Colonic mucosa (tissue), 4 donors: ENCODE results near the gene BLOC1S5. TPM values are rescaled to one million over a fixed set of nuclear protein-coding genes. Genes with fewer than 3 reads are reported as not detected.
A peak's percentile ranks its signal among the peaks of the same experiment; 100 is the strongest.

Experiments
- DNase-seq: peaks from one replicate; pipeline ENCODE4 v3.0.0-alpha.2; 2020
- H3K27ac ChIP-seq: fragments of 200-600 bp; one replicate; pipeline ENCODE4 v1.8.0; 2021
- H3K27me3 ChIP-seq: fragments of 200-600 bp; one replicate; pipeline ENCODE4 v1.8.0; 2021
- H3K36me3 ChIP-seq: fragments of 200-600 bp; one replicate; pipeline ENCODE4 v1.8.0; 2021
- H3K4me1 ChIP-seq: fragments of 200-600 bp; one replicate; pipeline ENCODE4 v1.8.0; 2021; ENCODE audit warnings: mild to moderate bottlenecking
- H3K4me3 ChIP-seq: fragments of 200-600 bp; one replicate; pipeline ENCODE4 v1.8.0; 2021
- H3K9ac ChIP-seq, 2 donors: one replicate each; pipeline ENCODE4 v1.7.0; 2013; ENCODE audit warnings: control low read depth in 2 of 2, low read depth in 2 of 2, low read length in 2 of 2
- H3K9me3 ChIP-seq: fragments of 200-600 bp; one replicate; pipeline ENCODE4 v1.8.0; 2021
- intact Hi-C: fragments of 100-400 bp; cut with DNase I; formaldehyde crosslinking; loops from one replicate; pipeline ENCODE4 v1.14.1; 2022
- total RNA-seq, 2 donors: library from RNA; stranded (reverse); fragmentation: NEBNext Ultra II Directional in 1 of 2; extraction: Animal tissue kit (Norgen Biotek cat#: 25700) in 1 of 2; gene quantifications; one replicate each; pipeline ENCODE4 v1.2.1, GENCODE V29; 2021
- TF ChIP-seq, protein P1 (sequence below): fragments of 200-600 bp; IDR thresholded peaks from one replicate; pipeline ENCODE4 v1.8.0; 2022; ENCODE audit warnings: antibody characterized with exemption, mild to moderate bottlenecking
- donor health status: healthy.
- donor health status: DM: no; HTN: no; CAD: no.
- donor health status: DM: no; HTN: no; CAD: no.

The BLOC1S5 gene
- total RNA-seq, 2 donors from 2014 or later, result 10.3 to 14.1 TPM

DNA sequence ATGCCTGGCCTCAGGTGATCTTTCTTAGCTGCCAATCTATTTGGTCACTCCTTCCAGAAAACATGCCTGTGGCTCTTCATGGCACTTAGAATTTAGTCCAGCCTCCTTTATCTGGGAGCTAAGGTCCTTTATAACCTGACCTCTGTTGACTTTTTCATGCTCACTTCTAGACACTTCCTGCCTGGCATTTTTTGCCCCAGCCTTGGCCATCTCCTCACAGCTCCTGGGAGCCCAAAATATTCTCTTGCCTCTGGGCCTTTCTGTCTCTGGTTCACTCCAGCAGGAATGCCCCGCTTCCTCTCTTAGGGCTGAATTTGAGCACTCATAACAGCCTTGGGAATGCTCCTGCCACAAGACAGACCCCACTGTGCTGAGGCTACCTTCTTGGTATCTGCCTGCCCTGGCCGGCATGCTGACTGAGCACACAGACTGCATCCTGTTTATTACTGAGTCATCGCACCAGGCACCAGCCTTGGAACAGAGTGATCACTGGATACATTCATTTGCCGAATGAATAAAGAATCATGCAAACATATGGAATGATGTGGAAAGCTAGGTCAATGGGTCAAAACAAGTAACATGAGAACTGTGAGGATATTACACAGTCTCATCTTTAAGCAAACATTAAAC is 44.0 kb upstream of the BLOC1S5 start:
- intact Hi-C loops, result no loop called here
- Histone ChIP-seq H3K4me3 (no peak overlapping the region), H3K27me3 (no peaks in the 10 kb centered on the region), H3K4me1 (no peaks in the 10 kb centered on the region), H3K36me3 (no peaks in the 10 kb centered on the region), H3K9me3 (no peaks in the 10 kb centered on the region), H3K9ac (no peak overlapping the region), H3K27ac (no peak overlapping the region)
- DNase-seq, result no peak
- TF ChIP-seq, protein P1, sequence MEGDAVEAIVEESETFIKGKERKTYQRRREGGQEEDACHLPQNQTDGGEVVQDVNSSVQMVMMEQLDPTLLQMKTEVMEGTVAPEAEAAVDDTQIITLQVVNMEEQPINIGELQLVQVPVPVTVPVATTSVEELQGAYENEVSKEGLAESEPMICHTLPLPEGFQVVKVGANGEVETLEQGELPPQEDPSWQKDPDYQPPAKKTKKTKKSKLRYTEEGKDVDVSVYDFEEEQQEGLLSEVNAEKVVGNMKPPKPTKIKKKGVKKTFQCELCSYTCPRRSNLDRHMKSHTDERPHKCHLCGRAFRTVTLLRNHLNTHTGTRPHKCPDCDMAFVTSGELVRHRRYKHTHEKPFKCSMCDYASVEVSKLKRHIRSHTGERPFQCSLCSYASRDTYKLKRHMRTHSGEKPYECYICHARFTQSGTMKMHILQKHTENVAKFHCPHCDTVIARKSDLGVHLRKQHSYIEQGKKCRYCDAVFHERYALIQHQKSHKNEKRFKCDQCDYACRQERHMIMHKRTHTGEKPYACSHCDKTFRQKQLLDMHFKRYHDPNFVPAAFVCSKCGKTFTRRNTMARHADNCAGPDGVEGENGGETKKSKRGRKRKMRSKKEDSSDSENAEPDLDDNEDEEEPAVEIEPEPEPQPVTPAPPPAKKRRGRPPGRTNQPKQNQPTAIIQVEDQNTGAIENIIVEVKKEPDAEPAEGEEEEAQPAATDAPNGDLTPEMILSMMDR, result no peak

DNA sequence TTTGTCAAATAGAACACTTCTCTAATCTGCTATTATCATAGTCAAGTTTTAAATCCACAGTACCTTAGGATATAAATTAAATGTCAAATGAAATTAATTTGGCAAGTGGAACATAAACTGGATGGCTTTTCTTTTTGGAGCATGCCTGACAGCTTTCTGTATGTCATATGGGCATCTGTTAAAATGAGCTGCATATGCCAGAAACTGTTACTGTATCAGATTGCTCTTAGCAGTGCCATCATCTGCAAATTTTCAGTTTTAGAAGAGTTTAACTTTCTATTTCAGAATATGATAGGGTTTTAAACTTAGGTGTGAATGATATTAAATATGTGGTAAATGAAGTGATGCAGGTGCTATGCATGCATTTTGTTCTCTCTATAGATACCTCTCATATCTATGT is 41.6 kb upstream of the BLOC1S5 start:
- Histone ChIP-seq H3K9me3 (no peaks in the 10 kb centered on the region), H3K27ac (no peak overlapping the region), H3K4me3 (no peak overlapping the region), H3K27me3 (no peaks in the 10 kb centered on the region), H3K4me1 (no peaks in the 10 kb centered on the region), H3K9ac (no peak overlapping the region), H3K36me3 (no peaks in the 10 kb centered on the region)
- TF ChIP-seq, protein P1, result no peak
- intact Hi-C loops, result no loop called here
- DNase-seq, result no peak

DNA sequence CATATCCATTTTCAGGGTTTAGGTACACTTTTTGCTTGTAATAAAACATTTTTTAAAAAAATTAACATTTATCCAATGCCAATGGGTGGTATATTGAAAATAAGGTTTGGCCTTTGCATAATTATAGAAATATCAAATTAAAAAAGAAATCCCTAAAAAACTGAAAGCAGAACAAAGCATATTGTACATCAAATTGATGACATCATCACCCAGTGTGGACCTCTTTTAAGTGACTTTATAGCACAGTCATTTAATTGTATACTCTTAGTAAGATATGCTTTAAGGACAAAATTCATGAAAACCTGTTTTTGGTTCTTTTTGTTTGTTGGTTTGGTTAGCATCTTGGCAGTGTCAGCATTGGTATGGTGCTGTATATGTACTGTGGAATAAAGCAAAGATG is 39.5 kb upstream of the BLOC1S5 start:
- H3K9ac ChIP-seq, result no peak overlapping the region
- DNase-seq, result no peak
- no peak overlapping the region for H3K4me3 ChIP-seq
- TF ChIP-seq, protein P1, result no peak
- H3K27me3 ChIP-seq, result no peaks in the 10 kb centered on the region
- intact Hi-C loops, result no loop called here
- H3K27ac ChIP-seq, result no peak overlapping the region
- no peaks in the 10 kb centered on the region for H3K4me1 ChIP-seq
- H3K36me3 ChIP-seq, result no peaks in the 10 kb centered on the region
- H3K9me3 ChIP-seq, result no peaks in the 10 kb centered on the region

DNA sequence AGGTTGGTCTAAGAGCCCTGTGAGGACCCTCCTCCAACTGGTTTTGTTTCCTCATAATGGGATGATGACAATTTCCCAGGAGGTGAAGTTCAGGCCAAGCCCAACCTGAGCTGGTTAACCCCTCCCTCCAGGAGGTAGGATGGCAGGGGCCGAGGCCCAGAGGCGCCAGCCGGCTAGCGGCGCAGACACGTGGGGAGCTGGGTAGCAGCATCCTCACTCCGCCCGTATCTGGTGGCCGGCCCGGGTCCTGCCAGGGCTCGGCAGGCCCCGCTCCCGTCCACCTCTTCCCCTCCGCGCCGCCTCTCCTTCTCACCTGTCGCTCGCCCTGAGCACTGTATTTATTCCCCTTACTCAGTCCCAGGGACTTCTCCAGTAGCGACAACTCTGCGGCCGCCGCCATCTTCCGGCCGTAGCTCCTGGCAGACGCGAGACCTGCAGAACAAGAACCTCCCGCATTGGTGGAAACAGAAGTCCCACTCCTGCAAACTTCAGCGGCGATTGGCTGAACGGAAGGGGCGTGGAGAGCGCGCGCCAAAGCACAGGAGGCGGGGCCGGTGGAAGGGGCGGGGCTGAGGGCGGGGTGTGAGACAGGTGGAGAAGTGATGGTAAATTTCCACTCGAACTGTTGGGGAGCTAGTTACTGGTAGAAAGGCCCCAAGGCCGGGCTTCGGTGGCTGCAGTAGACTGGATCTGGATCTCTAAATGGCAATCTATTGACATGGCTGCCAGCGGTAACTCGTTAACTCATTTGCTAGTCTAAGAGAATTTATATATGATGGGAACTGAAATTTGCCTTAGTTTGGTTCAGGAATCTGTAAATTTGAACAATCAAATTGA is 38.2 kb upstream of the BLOC1S5 start, which contains the start of gene EEF1E1:
EEF1E1 (minus strand) TSS at position 427 of the 837 bp plus-strand sequence; CDS start at position 400, 27 bp downstream.
- TF ChIP-seq, protein P1, result no peak
- Histone ChIP-seq H3K4me1 (no peaks in the 10 kb centered on the region), H3K9me3 (no peaks in the 10 kb centered on the region), H3K36me3 (no peaks in the 10 kb centered on the region), H3K9ac (peak within 1 kb of the TSS; percentile 61 to 78), H3K27ac (no peak within 1 kb of the TSS), H3K4me3 (peak within 1 kb of the TSS; percentile 67), H3K27me3 (no peaks in the 10 kb centered on the region)
- intact Hi-C loops, result no loop called here
- DNase-seq, result peak; percentile 99

DNA sequence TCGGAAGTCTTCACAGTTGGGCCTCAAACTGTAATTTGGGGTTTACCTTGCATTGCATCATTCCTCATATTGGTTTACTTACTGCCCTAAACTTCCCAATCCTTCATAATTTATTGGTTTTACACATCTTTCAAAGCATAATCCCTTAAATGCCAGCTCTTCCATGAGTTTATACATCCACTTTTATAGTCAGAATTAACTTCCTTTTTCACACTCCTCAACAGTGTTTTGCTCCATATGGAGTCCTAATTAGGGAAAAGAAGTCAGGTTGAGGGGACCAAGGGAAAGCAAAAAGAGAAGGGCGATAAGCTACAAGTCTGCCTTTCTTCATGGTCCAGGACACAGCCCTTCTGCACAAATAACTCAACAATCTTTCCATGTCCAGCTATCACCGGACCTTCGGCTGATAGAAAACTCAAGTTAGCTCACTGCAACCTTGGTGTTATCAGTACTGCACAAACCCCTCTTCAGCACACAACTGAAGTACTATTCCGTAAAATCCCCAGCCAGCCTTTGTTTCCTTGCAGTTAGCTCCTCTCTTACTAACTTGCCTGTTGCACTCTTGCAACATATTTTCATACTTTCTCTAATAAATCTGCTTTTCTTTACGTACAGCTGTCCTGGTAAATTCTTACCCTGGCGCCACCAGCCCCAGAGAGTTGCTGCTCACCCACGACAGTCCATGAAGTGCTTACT is 36.1 kb upstream of the BLOC1S5 start:
- Histone ChIP-seq H3K4me3 (no peak overlapping the region), H3K36me3 (peaks cover 7% of the 10 kb centered on the region), H3K9me3 (no peaks in the 10 kb centered on the region), H3K27me3 (no peaks in the 10 kb centered on the region), H3K4me1 (no peaks in the 10 kb centered on the region), H3K27ac (no peak overlapping the region), H3K9ac (no peak overlapping the region)
- DNase-seq, result no peak
- TF ChIP-seq, protein P1, result no peak
- intact Hi-C loops, result no loop called here
